Astrocyte (in vitro differentiated cells and primary cell): ENCODE measurements around the gene PPP1R9A. TPM values are rescaled to one million over a fixed set of nuclear protein-coding genes. Genes with fewer than 3 reads are reported as not detected.

Experiments used
- DNase-seq: peaks from one replicate; pipeline ENCODE4 v3.0.0-alpha.2; 2010; ENCODE audit warnings: low read depth
- FAIRE-seq: peaks from 2 replicates; lab custom pipeline; 2011; peaks lifted over from hg19 to GRCh38; lab: Jason Lieb, UNC
- H2AFZ ChIP-seq: 2 replicates; pipeline ENCODE4 v1.6.0; 2012; ENCODE audit warnings: low read depth, low read length, inconsistent platforms
- H3K27ac ChIP-seq: 2 replicates; pipeline ENCODE4 v1.5.1; 2011; ENCODE audit warnings: low read depth, low read length, inconsistent platforms
- H3K27me3 ChIP-seq: 2 replicates; pipeline ENCODE4 v1.6.0; 2011; ENCODE audit warnings: low read length, inconsistent platforms; ENCODE audit not compliant: insufficient read depth
- H3K36me3 ChIP-seq: 2 replicates; pipeline ENCODE4 v1.5.1; 2011; ENCODE audit warnings: low read length, inconsistent platforms; ENCODE audit not compliant: insufficient read depth
- H3K4me1 ChIP-seq: 2 replicates; pipeline ENCODE4 v1.5.1; 2011; ENCODE audit warnings: low read length, inconsistent platforms; ENCODE audit not compliant: insufficient read depth
- H3K4me2 ChIP-seq: 2 replicates; pipeline ENCODE4 v1.6.0; 2012; ENCODE audit warnings: low read length, inconsistent platforms
- H3K4me3 ChIP-seq: 2 replicates; pipeline ENCODE4 v1.5.1; 2011; ENCODE audit warnings: low read depth, mild to moderate bottlenecking, low read length, inconsistent platforms; ENCODE audit not compliant: insufficient read depth
- H3K79me2 ChIP-seq: 2 replicates; pipeline ENCODE4 v1.6.0; 2012; ENCODE audit warnings: mild to moderate bottlenecking, low read length, inconsistent platforms; ENCODE audit not compliant: insufficient read depth
- H3K9ac ChIP-seq: 2 replicates; pipeline ENCODE4 v1.6.0; 2012; ENCODE audit warnings: mild to moderate bottlenecking, low read length, inconsistent platforms
- H3K9me3 ChIP-seq: 2 replicates; pipeline ENCODE4 v1.5.1; 2012; ENCODE audit warnings: low read depth, mild to moderate bottlenecking, low read length, inconsistent platforms; ENCODE audit not compliant: insufficient read depth
- H4K20me1 ChIP-seq: 2 replicates; pipeline ENCODE4 v1.6.0; 2012; ENCODE audit warnings: low read length, inconsistent platforms; ENCODE audit not compliant: insufficient read depth
- H3K27ac Mint-ChIP-seq: one replicate; pipeline ENCODE4 v1.8.0; 2021; ENCODE audit warnings: mild to moderate bottlenecking, mixed read lengths; ENCODE audit not compliant: unreplicated experiment
- H3K27me3 Mint-ChIP-seq: one replicate; pipeline ENCODE4 v1.8.0; 2021; ENCODE audit warnings: low read depth, mixed read lengths; ENCODE audit not compliant: unreplicated experiment
- H3K36me3 Mint-ChIP-seq: one replicate; pipeline ENCODE4 v1.8.0; 2021; ENCODE audit warnings: low read depth, mixed read lengths; ENCODE audit not compliant: unreplicated experiment
- H3K4me1 Mint-ChIP-seq: one replicate; pipeline ENCODE4 v1.8.0; 2021; ENCODE audit warnings: low read depth, mixed read lengths; ENCODE audit not compliant: unreplicated experiment
- H3K4me3 Mint-ChIP-seq: one replicate; pipeline ENCODE4 v1.8.0; 2021; ENCODE audit warnings: mild to moderate bottlenecking, moderate library complexity, mixed read lengths; ENCODE audit not compliant: unreplicated experiment
- H3K9me3 Mint-ChIP-seq: one replicate; pipeline ENCODE4 v1.8.0; 2021; ENCODE audit warnings: mild to moderate bottlenecking, mixed read lengths; ENCODE audit not compliant: unreplicated experiment
- CTCF ChIP-seq: IDR thresholded peaks from 2 replicates; pipeline ENCODE4 v1.5.1; 2011; ENCODE audit warnings: low read depth, mild to moderate bottlenecking, inconsistent platforms, low read length, moderate library complexity; ENCODE audit not compliant: insufficient read depth
- EZH2 ChIP-seq: IDR thresholded peaks from 2 replicates; pipeline ENCODE4 v1.6.1; 2012; ENCODE audit warnings: mild to moderate bottlenecking, low read length, inconsistent platforms; ENCODE audit not compliant: insufficient read depth
- total RNA-seq: library from RNA; stranded (reverse); gene quantifications from 2 replicates; pipeline ENCODE4 v1.2.1, GENCODE V29; 2021

PPP1R9A gene
- total RNA-seq, 1 donor from 2014 or later: 7.5 TPM

- Histone ChIP-seq H2AFZ (no peak overlapping the region), H3K27ac (no peak overlapping the region), H4K20me1 (no peaks in the 10 kb centered on the region), H3K9ac (no peak overlapping the region), H3K27me3 (no peaks in the 10 kb centered on the region), H3K9me3 (no peaks in the 10 kb centered on the region), H3K36me3 (no peaks in the 10 kb centered on the region), H3K4me3 (no peak overlapping the region), H3K4me2 (no peak overlapping the region), H3K4me1 (no peaks in the 10 kb centered on the region), H3K79me2 (no peaks in the 10 kb centered on the region)
- DNase-seq (no peak), FAIRE-seq (no peak)
- H3K27ac Mint-ChIP-seq: no peak overlapping the region
- H3K4me3 Mint-ChIP-seq: no peak overlapping the region
- no peaks in the 10 kb centered on the region for H3K36me3 Mint-ChIP-seq
- no peaks in the 10 kb centered on the region for H3K9me3 Mint-ChIP-seq
- TF ChIP-seq CTCF (no peak), EZH2 (no peak)
- H3K4me1 Mint-ChIP-seq: peaks cover 5% of the 10 kb centered on the region
- H3K27me3 Mint-ChIP-seq: no peaks in the 10 kb centered on the region
Observed at GRCh38 chr7:95092324-95092723, 184.9 kb downstream of the PPP1R9A start.

- DNase-seq: no peak
- H3K9me3 Mint-ChIP-seq: no peaks in the 10 kb centered on the region
- FAIRE-seq: no peak
- Histone ChIP-seq H3K36me3 (no peaks in the 10 kb centered on the region), H3K9me3 (no peaks in the 10 kb centered on the region), H4K20me1 (no peaks in the 10 kb centered on the region), H3K4me3 (no peak overlapping the region), H3K4me2 (no peak overlapping the region), H3K79me2 (no peaks in the 10 kb centered on the region), H3K9ac (no peak overlapping the region), H3K27ac (no peak overlapping the region), H3K27me3 (no peaks in the 10 kb centered on the region), H3K4me1 (no peaks in the 10 kb centered on the region), H2AFZ (no peak overlapping the region)
- TF ChIP-seq EZH2: no peak
- no peak for TF ChIP-seq CTCF
- H3K4me1 Mint-ChIP-seq: no peaks in the 10 kb centered on the region
- no peaks in the 10 kb centered on the region for H3K27me3 Mint-ChIP-seq
- no peak overlapping the region for H3K27ac Mint-ChIP-seq
- H3K4me3 Mint-ChIP-seq: no peak overlapping the region
- peaks cover 2% of the 10 kb centered on the region for H3K36me3 Mint-ChIP-seq
Observed at GRCh38 chr7:95095259-95095965, 188.0 kb downstream of the PPP1R9A start.

GRCh38 chr7:95095966-95096540 lies 188.7 kb downstream of the PPP1R9A start:
- Histone ChIP-seq H3K4me1 (no peaks in the 10 kb centered on the region), H2AFZ (no peak overlapping the region), H3K36me3 (no peaks in the 10 kb centered on the region), H3K9ac (no peak overlapping the region), H3K79me2 (no peaks in the 10 kb centered on the region), H3K4me3 (no peak overlapping the region), H3K4me2 (no peak overlapping the region), H3K9me3 (no peaks in the 10 kb centered on the region), H3K27ac (no peak overlapping the region), H3K27me3 (no peaks in the 10 kb centered on the region), H4K20me1 (no peaks in the 10 kb centered on the region)
- DNase-seq (no peak), FAIRE-seq (no peak)
- Mint-ChIP-seq H3K4me3 (no peak overlapping the region), H3K4me1 (no peaks in the 10 kb centered on the region), H3K36me3 (peaks cover 3% of the 10 kb centered on the region), H3K9me3 (no peaks in the 10 kb centered on the region), H3K27ac (no peak overlapping the region), H3K27me3 (no peaks in the 10 kb centered on the region)
- no peak for TF ChIP-seq CTCF
- TF ChIP-seq EZH2: no peak
